ENCODE measurements around the gene CIB4.

DNA sequence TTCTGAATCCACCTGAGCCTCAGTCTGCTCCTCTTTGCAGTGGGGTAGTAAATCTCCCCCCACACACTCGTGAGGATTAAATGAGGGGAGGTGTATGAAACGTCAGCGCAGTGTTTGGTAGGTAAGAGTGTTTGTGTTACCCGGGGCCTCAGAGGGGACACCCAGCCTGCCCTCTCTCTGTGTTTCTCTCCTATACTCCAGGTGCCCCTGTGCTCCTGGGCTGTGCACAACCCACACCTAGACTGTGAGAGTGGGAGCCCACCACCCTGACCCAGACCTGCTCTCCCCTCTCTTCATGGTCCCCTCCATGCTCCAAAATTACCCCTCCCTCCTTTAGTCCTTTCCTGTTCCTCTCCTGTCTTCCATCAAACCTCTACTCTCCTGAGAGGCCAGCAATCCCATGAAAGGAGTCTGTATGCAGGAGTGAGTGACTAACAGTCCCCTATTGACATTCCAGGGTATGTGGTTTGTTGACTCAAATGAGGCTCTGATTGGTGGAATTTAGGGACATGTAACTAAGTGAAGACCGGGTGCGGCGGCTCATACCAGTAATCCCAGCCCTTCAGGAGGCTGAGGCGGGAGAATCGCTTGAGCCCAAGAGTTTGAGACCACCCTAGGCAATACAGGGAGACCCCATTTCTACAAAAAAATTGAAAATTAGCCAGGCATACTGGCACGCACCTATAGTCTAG is 10.4 kb downstream of the CIB4 start:
- TF ChIP-seq EZH2 (IDR thresholded peaks at IDR 0.05; ENCODE audit: low read depth) (no peak), CTCF (conservative IDR thresholded peaks at IDR 0.05) (no peak)

Measured in PC-9 (cell line).